Measurements from ENCODE around the gene BDKRB2. TPM values are rescaled to one million over a fixed set of nuclear protein-coding genes. Genes with fewer than 3 reads are reported as not detected.
"Not testable (repeated sequence)": the region's sequence is repeated elsewhere in the genome, so short reads cannot be mapped to it uniquely, and the experiment has no call there.

The BDKRB2 gene
- total RNA-seq, 1 donor from 2014 or later: not detected

DNA sequence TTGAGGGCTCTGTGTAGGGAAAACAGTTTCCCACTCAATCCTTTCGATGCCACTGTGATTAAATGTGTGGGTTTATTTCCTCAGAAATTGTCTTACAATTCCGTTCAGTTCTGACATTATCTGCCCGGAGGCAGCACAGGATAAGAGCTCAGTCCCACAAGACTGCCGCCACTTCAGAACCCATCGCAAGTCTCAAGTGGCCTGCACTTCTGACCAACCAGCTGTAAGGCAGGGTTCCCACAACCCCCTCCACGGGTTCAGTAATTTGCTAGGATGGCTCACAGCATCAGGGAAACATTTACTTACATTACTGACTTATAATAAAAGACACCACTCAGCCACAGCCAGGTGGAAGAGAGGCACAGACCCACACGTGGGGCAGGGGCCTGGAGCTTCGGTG is 17.2 kb downstream of the BDKRB2 start:
- intact Hi-C loops (cut with micrococcal nuclease): no loop called here

GRCh38 chr14:96224480-96225096 is 19.9 kb downstream of the BDKRB2 start:
- intact Hi-C loops (cut with micrococcal nuclease): no loop called here

GRCh38 chr14:96225213-96225612 is 20.6 kb downstream of the BDKRB2 start:
- intact Hi-C loops (cut with micrococcal nuclease): no loop called here

DNA sequence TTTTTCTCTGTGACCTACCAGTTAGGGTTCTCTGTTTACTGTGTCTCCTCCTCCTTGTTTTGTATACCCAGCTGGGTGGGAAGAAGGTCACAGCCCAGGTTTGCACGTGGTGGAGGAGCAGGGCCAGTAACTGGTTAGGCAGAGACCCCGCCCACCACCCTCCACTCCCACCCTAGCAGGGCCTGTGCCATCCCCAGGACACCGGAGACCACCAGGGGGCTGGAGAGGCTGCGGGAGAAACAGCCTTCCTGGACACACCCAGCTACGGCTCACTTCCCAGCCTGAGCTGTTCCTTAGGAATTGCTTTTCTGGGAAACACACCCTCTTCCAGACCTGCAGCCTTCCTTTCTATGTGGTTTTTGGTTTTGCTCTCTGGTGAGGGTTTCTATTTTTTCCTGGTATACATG is 21.1 kb downstream of the BDKRB2 start:
- intact Hi-C loops (cut with micrococcal nuclease): no loop called here

DNA sequence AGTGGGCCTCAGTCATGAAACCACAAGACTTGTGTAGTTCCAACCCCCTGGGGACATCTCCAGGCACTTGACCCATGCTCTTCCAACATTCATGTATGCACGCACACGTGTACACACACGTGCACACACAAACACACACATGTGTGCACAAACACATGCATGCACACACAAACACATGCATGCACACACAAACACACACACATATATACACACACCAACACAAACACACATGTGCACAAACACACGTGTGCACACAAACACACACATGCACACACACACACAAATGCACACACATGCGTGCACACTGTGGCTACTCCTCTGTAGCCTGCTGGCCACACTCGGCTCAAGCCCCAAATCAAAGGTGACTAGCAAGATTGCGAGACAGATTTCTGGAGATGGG is 22.8 kb downstream of the BDKRB2 start:
- intact Hi-C loops (cut with micrococcal nuclease): no loop called here

DNA sequence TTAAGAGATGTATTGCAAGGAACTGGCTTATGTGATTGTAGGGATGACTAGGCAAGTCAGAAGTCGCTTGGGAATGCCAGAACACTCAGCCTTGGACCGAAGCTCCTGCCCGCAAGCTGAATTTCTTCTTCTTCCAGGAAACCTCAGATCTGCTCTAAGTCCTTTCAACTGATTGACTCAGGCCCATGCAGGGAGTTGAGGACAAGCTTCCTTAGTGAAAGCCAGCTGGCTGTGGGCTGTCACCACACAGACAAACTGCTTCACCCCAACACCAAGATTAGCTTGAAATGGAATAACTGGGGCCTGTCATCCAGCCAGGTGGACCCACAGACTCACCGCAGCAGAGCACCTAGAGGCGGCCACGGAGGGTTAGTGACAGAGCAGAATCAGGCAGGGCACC is 24.7 kb downstream of the BDKRB2 start:
- intact Hi-C loops (cut with micrococcal nuclease): no loop called here

DNA sequence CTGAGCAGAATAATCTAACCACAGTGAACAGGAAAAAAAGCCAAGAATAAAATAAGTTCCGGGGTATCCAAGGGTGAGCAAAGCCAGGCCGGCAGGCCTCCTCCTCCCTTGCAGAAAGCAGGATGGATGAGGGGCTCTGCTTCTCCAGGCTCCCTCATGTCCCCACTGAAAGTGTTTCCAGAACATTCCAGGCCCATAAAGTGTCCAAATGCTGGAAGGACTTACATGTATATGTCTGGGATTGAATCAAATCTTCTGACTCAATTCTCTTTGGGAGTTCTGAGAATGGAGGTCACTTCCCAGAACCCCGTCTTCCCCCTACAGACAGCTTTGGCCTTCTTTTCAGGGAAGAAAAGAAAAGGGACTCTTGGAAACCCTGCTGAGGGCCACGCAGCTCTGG is 26.4 kb downstream of the BDKRB2 start:
- intact Hi-C loops (cut with micrococcal nuclease): no loop called here

GRCh38 chr14:96231526-96232130 is 27.0 kb downstream of the BDKRB2 start:
- intact Hi-C loops (cut with micrococcal nuclease): no loop called here

GRCh38 chr14:96232506-96232905 is 27.9 kb downstream of the BDKRB2 start:
- intact Hi-C loops (cut with micrococcal nuclease): no loop called here

GRCh38 chr14:96233661-96234060 is 29.0 kb downstream of the BDKRB2 start:
- intact Hi-C loops (cut with micrococcal nuclease): no loop called here

- intact Hi-C loops (cut with micrococcal nuclease): no loop called here
Measured at GRCh38 chr14:96235426-96235825, 30.8 kb downstream of the BDKRB2 start.

DNA sequence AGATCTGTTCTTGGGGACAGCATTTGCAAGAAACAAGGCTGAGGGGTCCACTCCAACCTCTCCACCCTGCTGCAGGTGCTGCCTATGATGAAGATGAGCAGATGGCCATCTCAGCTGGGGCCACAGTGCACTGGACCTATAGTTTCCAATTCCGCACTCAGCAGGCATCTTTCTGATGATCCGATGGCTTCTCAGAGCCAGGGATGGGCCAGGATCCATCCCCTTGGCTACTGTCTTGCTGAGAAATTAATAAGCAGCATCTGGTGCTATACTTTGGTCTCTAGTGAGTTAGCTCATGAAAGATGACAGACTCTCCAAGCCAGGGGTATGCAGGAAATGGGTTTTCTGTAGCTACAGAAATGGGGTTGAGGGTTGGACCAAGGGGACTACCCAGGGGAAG is 33.0 kb downstream of the BDKRB2 start:
- intact Hi-C loops (cut with micrococcal nuclease): no loop called here

DNA sequence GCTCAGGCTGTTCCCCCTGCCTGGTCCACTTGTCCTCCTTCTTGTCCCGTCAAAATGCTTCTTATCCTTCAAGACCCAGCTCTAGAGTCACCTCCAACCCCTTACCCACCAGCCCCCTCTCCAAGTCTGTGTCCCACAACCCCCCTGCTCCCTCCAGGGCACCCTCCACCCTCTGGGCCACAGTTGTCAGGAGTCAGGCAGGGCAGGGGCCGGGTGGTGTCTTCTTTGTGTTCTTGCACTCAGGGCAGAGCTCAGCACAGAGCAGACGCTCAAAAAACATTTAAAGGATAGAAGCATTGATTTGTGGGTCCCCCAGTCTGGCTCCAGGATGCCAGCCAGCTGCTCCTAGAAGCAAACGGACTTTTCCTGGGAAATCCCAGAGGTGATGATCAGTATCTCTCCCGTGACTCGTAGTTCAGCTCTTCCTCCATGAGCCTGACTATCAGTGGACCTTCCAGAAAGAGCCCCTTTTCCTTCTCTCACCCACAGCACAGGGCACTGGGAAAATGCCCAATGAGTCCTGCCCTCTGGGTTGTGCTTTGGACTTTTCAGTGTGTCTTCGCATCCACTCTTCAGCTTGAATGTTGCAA is 34.1 kb downstream of the BDKRB2 start:
- intact Hi-C loops (cut with micrococcal nuclease): no loop called here

GRCh38 chr14:96239711-96240141 is 35.1 kb downstream of the BDKRB2 start:
- intact Hi-C loops (cut with micrococcal nuclease): no loop called here

GRCh38 chr14:96240641-96241040 is 36.0 kb downstream of the BDKRB2 start:
- intact Hi-C loops (cut with micrococcal nuclease): no loop called here

- intact Hi-C loops (cut with micrococcal nuclease): no loop called here
Measured at GRCh38 chr14:96242126-96242525, 37.5 kb downstream of the BDKRB2 start.

GRCh38 chr14:96243785-96244184 is 39.1 kb downstream of the BDKRB2 start:
- intact Hi-C loops (cut with micrococcal nuclease): no loop called here

DNA sequence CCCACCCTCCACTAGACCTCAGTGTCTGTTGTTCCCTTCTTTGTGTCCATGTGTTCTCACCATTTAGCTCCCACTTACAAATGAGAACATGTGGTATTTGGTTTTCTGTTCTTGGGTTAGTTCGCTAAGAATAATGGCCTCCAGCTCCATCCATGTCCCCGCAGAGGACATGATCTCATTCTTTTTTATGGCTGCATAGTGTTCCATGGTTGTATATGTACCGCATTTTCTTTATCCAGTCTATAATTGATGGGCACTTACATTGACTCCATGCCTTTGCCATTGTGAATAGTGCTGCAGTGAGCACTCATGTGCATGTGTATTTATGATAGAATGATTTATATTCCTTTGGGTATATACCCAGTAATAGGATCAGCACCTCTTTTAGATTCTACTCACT is 40.4 kb downstream of the BDKRB2 start:
- intact Hi-C loops (cut with micrococcal nuclease): not testable (repeated sequence)

- intact Hi-C loops (cut with micrococcal nuclease): no loop called here
Measured at GRCh38 chr14:96245710-96246538, 41.3 kb downstream of the BDKRB2 start.

- intact Hi-C loops (cut with micrococcal nuclease): no loop called here
Measured at GRCh38 chr14:96246539-96246847, 41.9 kb downstream of the BDKRB2 start.

DNA sequence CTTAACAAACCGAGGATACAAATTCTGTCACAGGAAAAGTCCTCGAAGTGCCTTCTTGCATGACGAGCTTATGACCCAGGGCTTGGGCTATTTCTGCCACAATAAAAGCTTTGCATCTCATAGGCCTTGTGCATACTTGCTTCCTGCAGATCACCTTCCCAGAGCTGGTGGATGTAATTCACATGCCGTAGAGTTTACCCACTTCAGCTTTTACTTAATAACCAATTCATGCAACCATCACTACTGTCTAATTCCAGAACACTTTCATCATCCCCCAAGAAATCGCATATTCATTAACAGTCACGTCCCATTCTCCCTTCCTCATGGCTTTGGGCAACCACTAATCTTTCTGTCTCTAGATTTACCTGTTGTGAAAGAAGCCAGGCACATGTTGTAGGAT is 42.4 kb downstream of the BDKRB2 start:
- intact Hi-C loops (cut with micrococcal nuclease): no loop called here

DNA sequence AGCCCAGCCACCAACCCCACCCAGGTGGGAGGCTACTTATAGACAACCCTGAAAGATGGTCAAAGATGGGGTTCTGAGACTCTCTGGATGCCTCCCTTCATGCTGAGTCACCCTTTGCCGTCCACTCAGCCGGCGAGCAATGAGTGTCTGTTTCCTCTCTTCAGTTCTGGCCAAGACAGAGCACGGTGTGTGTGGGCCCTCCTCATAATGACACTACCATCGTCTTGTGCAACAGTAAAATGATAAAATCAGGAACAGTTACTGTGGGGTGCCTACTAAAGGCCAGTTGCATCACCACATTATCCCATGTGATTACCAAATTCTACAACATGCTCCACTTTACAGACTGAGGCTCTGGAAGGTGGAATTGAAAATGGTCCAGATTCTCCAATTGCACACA is 44.4 kb downstream of the BDKRB2 start:
- intact Hi-C loops (cut with micrococcal nuclease): no loop called here
